Measurements from ENCODE around the gene SNORC.

- no peak for TF ChIP-seq CTCF (conservative IDR thresholded peaks at IDR 0.05 in 1 of 2, IDR thresholded peaks at IDR 0.05 in 1 of 2; ENCODE audit: extremely low read depth in 1 of 2, insufficient read depth in 1 of 2, low read depth in 1 of 2, low read length in 2 of 2)
- TF ChIP-seq EZH2 (IDR thresholded peaks at IDR 0.05; ENCODE audit: borderline replicate concordance, low read length): no peak
Observed at GRCh38 chr2:232924433-232924832, 54.4 kb downstream of the SNORC start.
